ENCODE measurements around the gene HAUS7. TPM values are rescaled to one million over a fixed set of nuclear protein-coding genes. Genes with fewer than 3 reads are reported as not detected.

Gene HAUS7
- total RNA-seq, 2 experiments from 2014 or later, result 54.4 to 56.3 TPM

GRCh38 chrX:153465691-153466380 is 4.5 kb downstream of the HAUS7 start:
- no peak for DNase-seq
- no peaks in the 10 kb centered on the region for H3K9me3 Mint-ChIP-seq (ENCODE audit: low read depth)
- ATAC-seq, result no peak
- CTCF ChIA-PET, result no interaction called here
- H3K4me3 Mint-ChIP-seq, result no peak overlapping the region
- H3K27ac Mint-ChIP-seq, result no peak overlapping the region
- no peaks in the 10 kb centered on the region for H3K27me3 Mint-ChIP-seq
- peaks cover 5% of the 10 kb centered on the region for H3K4me1 Mint-ChIP-seq
- peaks cover 6% of the 10 kb centered on the region for H3K36me3 Mint-ChIP-seq

- Mint-ChIP-seq H3K36me3 (peaks cover 11% of the 10 kb centered on the region), H3K9me3 (ENCODE audit: low read depth) (no peaks in the 10 kb centered on the region), H3K4me1 (peaks cover 3% of the 10 kb centered on the region), H3K27me3 (no peaks in the 10 kb centered on the region), H3K27ac (no peak overlapping the region), H3K4me3 (no peak overlapping the region)
- no peak for ATAC-seq
- CTCF ChIA-PET, result interaction anchor here (1.2 kb wide), 1 partner anchor 523 kb away, joined by 3 read pairs; no protein-coding TSS in a partner anchor
- DNase-seq, result no peak
Measured at GRCh38 chrX:153464116-153464515, 6.3 kb downstream of the HAUS7 start.

- CTCF ChIA-PET, result interaction anchor here (1.2 kb wide), 1 partner anchor 522 kb away, joined by 3 read pairs; no protein-coding TSS in a partner anchor
- Mint-ChIP-seq H3K9me3 (ENCODE audit: low read depth) (no peaks in the 10 kb centered on the region), H3K4me1 (no peaks in the 10 kb centered on the region), H3K36me3 (peaks cover 11% of the 10 kb centered on the region), H3K27me3 (no peaks in the 10 kb centered on the region), H3K4me3 (no peak overlapping the region), H3K27ac (no peak overlapping the region)
- no peak for DNase-seq
- no peak for ATAC-seq
Measured at GRCh38 chrX:153463556-153463955, 6.8 kb downstream of the HAUS7 start.

GRCh38 chrX:153463031-153463430 is 7.3 kb downstream of the HAUS7 start:
- H3K27me3 Mint-ChIP-seq, result no peaks in the 10 kb centered on the region
- CTCF ChIA-PET, result no interaction called here
- peaks cover 11% of the 10 kb centered on the region for H3K36me3 Mint-ChIP-seq
- ATAC-seq (no peak), DNase-seq (no peak)
- no peak overlapping the region for H3K4me3 Mint-ChIP-seq
- no peaks in the 10 kb centered on the region for H3K9me3 Mint-ChIP-seq (ENCODE audit: low read depth)
- H3K4me1 Mint-ChIP-seq, result no peaks in the 10 kb centered on the region
- H3K27ac Mint-ChIP-seq, result no peak overlapping the region

- no peaks in the 10 kb centered on the region for H3K4me1 Mint-ChIP-seq
- CTCF ChIA-PET, result no interaction called here
- H3K9me3 Mint-ChIP-seq (ENCODE audit: low read depth), result no peaks in the 10 kb centered on the region
- ATAC-seq (no peak), DNase-seq (no peak)
- peaks cover 11% of the 10 kb centered on the region for H3K36me3 Mint-ChIP-seq
- H3K27ac Mint-ChIP-seq, result no peak overlapping the region
- no peak overlapping the region for H3K4me3 Mint-ChIP-seq
- H3K27me3 Mint-ChIP-seq, result no peaks in the 10 kb centered on the region
Measured at GRCh38 chrX:153462291-153462690, 8.1 kb downstream of the HAUS7 start.

GRCh38 chrX:153460826-153461225 is 9.6 kb downstream of the HAUS7 start:
- Mint-ChIP-seq H3K9me3 (ENCODE audit: low read depth) (no peaks in the 10 kb centered on the region), H3K27ac (no peak overlapping the region), H3K27me3 (no peaks in the 10 kb centered on the region), H3K4me3 (no peak overlapping the region), H3K36me3 (peaks cover 11% of the 10 kb centered on the region), H3K4me1 (no peaks in the 10 kb centered on the region)
- CTCF ChIA-PET, result interaction anchor here (1.2 to 1.8 kb wide), 7 partner anchors 9 to 519 kb away, joined by 4 to 13 read pairs (median 6); partner anchors contain the start of gene HAUS7
- peak; percentile 51 for DNase-seq
- peak; percentile 49 for ATAC-seq

- CTCF ChIA-PET, result interaction anchor here (1.2 to 1.8 kb wide), 4 partner anchors 8 to 518 kb away, joined by 4 to 7 read pairs (median 5); partner anchors contain the start of gene HAUS7
- ATAC-seq, result no peak
- H3K36me3 Mint-ChIP-seq, result peaks cover 11% of the 10 kb centered on the region
- H3K27ac Mint-ChIP-seq, result no peak overlapping the region
- no peaks in the 10 kb centered on the region for H3K4me1 Mint-ChIP-seq
- no peaks in the 10 kb centered on the region for H3K27me3 Mint-ChIP-seq
- H3K9me3 Mint-ChIP-seq (ENCODE audit: low read depth), result no peaks in the 10 kb centered on the region
- H3K4me3 Mint-ChIP-seq, result no peak overlapping the region
- DNase-seq, result no peak
Measured at GRCh38 chrX:153459986-153460385, 10.4 kb downstream of the HAUS7 start.

GRCh38 chrX:153458476-153458875 is 11.9 kb downstream of the HAUS7 start:
- H3K4me1 Mint-ChIP-seq, result no peaks in the 10 kb centered on the region
- ATAC-seq (no peak), DNase-seq (no peak)
- peaks cover 11% of the 10 kb centered on the region for H3K36me3 Mint-ChIP-seq
- no peak overlapping the region for H3K4me3 Mint-ChIP-seq
- CTCF ChIA-PET, result interaction anchor here (1.3 to 1.4 kb wide), 2 partner anchors 12 to 49 kb away, joined by 3 read pairs; partner anchors contain the start of gene HAUS7
- no peaks in the 10 kb centered on the region for H3K27me3 Mint-ChIP-seq
- H3K27ac Mint-ChIP-seq, result no peak overlapping the region
- no peaks in the 10 kb centered on the region for H3K9me3 Mint-ChIP-seq (ENCODE audit: low read depth)

GRCh38 chrX:153457827-153458466 is 12.4 kb downstream of the HAUS7 start:
- CTCF ChIA-PET, result interaction anchor here (1.3 to 1.4 kb wide), 2 partner anchors 13 to 50 kb away, joined by 3 read pairs; partner anchors contain the start of gene HAUS7
- no peaks in the 10 kb centered on the region for H3K27me3 Mint-ChIP-seq
- no peaks in the 10 kb centered on the region for H3K9me3 Mint-ChIP-seq (ENCODE audit: low read depth)
- no peak overlapping the region for H3K4me3 Mint-ChIP-seq
- no peak overlapping the region for H3K27ac Mint-ChIP-seq
- H3K36me3 Mint-ChIP-seq, result peaks cover 11% of the 10 kb centered on the region
- no peaks in the 10 kb centered on the region for H3K4me1 Mint-ChIP-seq
- ATAC-seq (no peak), DNase-seq (no peak)

GRCh38 chrX:153457136-153457825 is 13.1 kb downstream of the HAUS7 start:
- H3K4me3 Mint-ChIP-seq, result no peak overlapping the region
- H3K4me1 Mint-ChIP-seq, result no peaks in the 10 kb centered on the region
- no peaks in the 10 kb centered on the region for H3K9me3 Mint-ChIP-seq (ENCODE audit: low read depth)
- no peaks in the 10 kb centered on the region for H3K27me3 Mint-ChIP-seq
- no peak overlapping the region for H3K27ac Mint-ChIP-seq
- CTCF ChIA-PET, result interaction anchor here (1.3 to 1.4 kb wide), 2 partner anchors 13 to 50 kb away, joined by 3 read pairs; partner anchors contain the start of gene HAUS7
- ATAC-seq (no peak), DNase-seq (no peak)
- peaks cover 11% of the 10 kb centered on the region for H3K36me3 Mint-ChIP-seq

- peaks cover 9% of the 10 kb centered on the region for H3K36me3 Mint-ChIP-seq
Measured at GRCh38 chrX:153456704-153457103, 13.7 kb downstream of the HAUS7 start.

GRCh38 chrX:153456161-153456560 is 14.2 kb downstream of the HAUS7 start:
- no peak overlapping the region for H3K27ac Mint-ChIP-seq
- no peaks in the 10 kb centered on the region for H3K9me3 Mint-ChIP-seq (ENCODE audit: low read depth)
- no peaks in the 10 kb centered on the region for H3K4me1 Mint-ChIP-seq
- DNase-seq, result no peak
- no peak for ATAC-seq
- no peak overlapping the region for H3K4me3 Mint-ChIP-seq
- CTCF ChIA-PET, result no interaction called here
- H3K36me3 Mint-ChIP-seq, result peaks cover 6% of the 10 kb centered on the region
- no peaks in the 10 kb centered on the region for H3K27me3 Mint-ChIP-seq

More at GRCh38 chrX:153456704-153457103, 13.7 kb downstream of the HAUS7 start:
- no peaks in the 10 kb centered on the region for H3K27me3 Mint-ChIP-seq
- H3K4me1 Mint-ChIP-seq, result no peaks in the 10 kb centered on the region
- no peak for ATAC-seq
- CTCF ChIA-PET, result no interaction called here
- no peaks in the 10 kb centered on the region for H3K9me3 Mint-ChIP-seq (ENCODE audit: low read depth)
- no peak overlapping the region for H3K27ac Mint-ChIP-seq
- no peak for DNase-seq
- no peak overlapping the region for H3K4me3 Mint-ChIP-seq

GRCh38 chrX:153455571-153455970 is 14.8 kb downstream of the HAUS7 start:
- Mint-ChIP-seq H3K9me3 (ENCODE audit: low read depth) (no peaks in the 10 kb centered on the region), H3K4me3 (no peak overlapping the region), H3K27me3 (no peaks in the 10 kb centered on the region), H3K4me1 (no peaks in the 10 kb centered on the region), H3K36me3 (peaks cover 6% of the 10 kb centered on the region), H3K27ac (no peak overlapping the region)
- DNase-seq, result no peak
- no peak for ATAC-seq
- CTCF ChIA-PET, result no interaction called here
